ENCODE data around the gene PDCD1LG2. TPM values are rescaled to one million over a fixed set of nuclear protein-coding genes. Genes with fewer than 3 reads are reported as not detected.
A peak's percentile ranks its signal among the peaks of the same experiment; 100 is the strongest.

The PDCD1LG2 gene
- total and polyA plus RNA-seq, 9 donors, result 0.51 to 5.0 (median 1.2) TPM

DNA sequence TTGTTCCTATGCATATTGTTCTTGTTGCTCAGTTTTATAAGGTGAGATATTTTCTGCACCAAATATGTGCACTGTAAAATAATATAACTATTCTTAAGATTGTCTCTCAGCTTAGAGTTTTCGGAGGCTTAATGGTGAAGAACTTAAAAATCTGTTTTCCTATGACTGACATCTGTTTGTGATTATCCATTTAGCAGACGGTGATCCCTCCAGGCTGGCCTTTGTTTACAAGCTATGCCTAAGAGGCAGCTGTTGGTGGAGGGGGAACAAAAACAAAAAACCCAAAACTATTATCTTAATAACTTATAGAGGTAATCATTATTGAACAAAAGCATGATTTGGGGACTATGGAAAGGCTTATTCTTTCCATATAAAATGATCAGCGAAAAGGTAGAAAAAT is 658 bp downstream of the PDCD1LG2 start:
- H3K9me3 ChIP-seq, result no peaks in the 10 kb centered on the region
- intact Hi-C loops (cut with DNase I), result loop anchor here in 2 of 4 donors (10.0 kb wide), 2 partner anchors 54 to 56 kb away; partner anchors contain the start of gene CD274 (in 1 of the 2)
- H3K36me3 ChIP-seq, result no peaks in the 10 kb centered on the region
- WGBS, 3 donors, result 63 to 67% (median 63%) methylated on average over 3 of the region's 3 CpGs
- peak overlapping the region; percentile 13 for H3K4me3 ChIP-seq
- no peak for TF ChIP-seq POLR2A (IDR thresholded peaks at IDR 0.05)
- peaks cover 2% of the 10 kb centered on the region for H3K4me1 ChIP-seq (ENCODE audit: insufficient read depth)
- H3K27me3 ChIP-seq, result no peaks in the 10 kb centered on the region
- DNase-seq, result no peak
- H3K27ac ChIP-seq, result no peak overlapping the region

DNA sequence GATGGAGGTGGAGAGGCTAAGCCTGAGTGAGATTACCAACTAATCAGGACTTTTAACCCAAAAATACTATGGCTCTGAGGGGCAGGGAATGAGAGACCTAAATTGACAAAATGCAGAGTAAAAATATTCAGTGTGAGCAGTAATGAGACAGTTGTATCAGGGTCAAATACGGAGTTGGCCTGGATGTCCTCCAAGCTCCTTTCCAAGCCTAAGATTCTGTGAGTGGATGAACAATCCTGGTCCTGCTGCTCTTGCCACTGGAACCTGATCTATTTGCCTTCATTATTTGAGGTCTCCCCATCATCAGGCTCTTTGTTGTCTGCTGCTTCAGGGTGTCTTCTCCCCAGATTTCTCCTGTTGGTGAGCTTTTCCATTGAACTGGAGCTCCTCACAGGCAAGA is 1.1 kb downstream of the PDCD1LG2 start:
- Histone ChIP-seq H3K27ac (no peak overlapping the region), H3K27me3 (no peaks in the 10 kb centered on the region), H3K36me3 (no peaks in the 10 kb centered on the region), H3K4me3 (no peak overlapping the region), H3K9me3 (no peaks in the 10 kb centered on the region), H3K4me1 (ENCODE audit: insufficient read depth) (peaks cover 2% of the 10 kb centered on the region)
- DNase-seq, result no peak
- TF ChIP-seq CTCF (IDR thresholded peaks at IDR 0.05) (no peak), EP300 (IDR thresholded peaks at IDR 0.05) (no peak), POLR2A (IDR thresholded peaks at IDR 0.05) (no peak)
- intact Hi-C loops (cut with DNase I), result loop anchor here in 2 of 4 donors (10.0 kb wide), 2 partner anchors 53 to 57 kb away; partner anchors contain the start of gene CD274 (in 1 of the 2)
- WGBS, 3 donors, result 35 to 56% (median 50%) methylated on average over 1 of the region's 1 CpG

DNA sequence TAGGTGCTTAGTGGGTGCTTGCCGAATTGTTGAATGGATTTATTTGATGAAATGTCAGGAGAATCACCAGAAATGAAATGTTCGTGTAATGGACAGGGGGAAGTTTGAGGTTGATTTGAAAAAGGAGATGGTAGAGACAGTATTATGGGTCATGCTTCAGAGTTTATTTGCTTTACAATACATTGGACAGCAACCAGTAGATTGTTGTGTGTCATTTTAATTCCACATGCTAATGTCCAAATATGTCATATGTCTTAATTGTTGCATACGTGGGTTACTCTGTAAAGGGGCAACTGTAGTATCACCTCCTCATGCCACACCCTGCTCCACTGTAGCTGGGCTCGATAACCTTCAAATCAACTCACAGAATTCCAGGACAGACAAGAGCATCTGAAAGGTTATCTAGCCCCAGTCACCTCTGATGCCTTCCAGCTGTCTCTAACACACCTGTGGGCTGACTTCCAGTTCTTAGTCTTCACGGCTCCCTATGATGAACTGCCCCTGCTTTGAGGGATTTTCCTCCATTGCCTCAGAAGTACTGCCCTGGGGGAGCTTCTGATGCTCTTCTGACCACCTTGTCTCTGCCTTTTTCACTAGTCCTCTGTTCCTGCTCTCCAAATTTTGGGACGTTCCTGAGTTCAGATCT is 1.7 kb downstream of the PDCD1LG2 start:
- Histone ChIP-seq H3K27ac (no peak overlapping the region), H3K9me3 (no peaks in the 10 kb centered on the region), H3K4me3 (no peak overlapping the region), H3K27me3 (no peaks in the 10 kb centered on the region), H3K36me3 (no peaks in the 10 kb centered on the region), H3K4me1 (ENCODE audit: insufficient read depth) (peaks cover 2% of the 10 kb centered on the region)
- intact Hi-C loops (cut with DNase I), result loop anchor here in 2 of 4 donors (10.0 kb wide), 2 partner anchors 53 to 57 kb away; partner anchors contain the start of gene CD274 (in 1 of the 2)
- TF ChIP-seq CTCF (IDR thresholded peaks at IDR 0.05) (no peak), EP300 (IDR thresholded peaks at IDR 0.05) (no peak), POLR2A (IDR thresholded peaks at IDR 0.05) (no peak)
- 87 to 91% (median 88%) methylated on average over 6 of the region's 6 CpGs for WGBS, 3 donors
- no peak for DNase-seq

- no peaks in the 10 kb centered on the region for H3K27me3 ChIP-seq
- H3K36me3 ChIP-seq, result no peaks in the 10 kb centered on the region
- 94 to 96% (median 96%) methylated on average over 2 of the region's 2 CpGs for WGBS, 3 donors
- DNase-seq, result no peak
- H3K4me3 ChIP-seq, result no peak overlapping the region
- TF ChIP-seq EP300 (IDR thresholded peaks at IDR 0.05) (no peak), CTCF (IDR thresholded peaks at IDR 0.05) (no peak), POLR2A (IDR thresholded peaks at IDR 0.05) (no peak)
- no peaks in the 10 kb centered on the region for H3K9me3 ChIP-seq
- peaks cover 2% of the 10 kb centered on the region for H3K4me1 ChIP-seq (ENCODE audit: insufficient read depth)
- no peak overlapping the region for H3K27ac ChIP-seq
- intact Hi-C loops (cut with DNase I), result loop anchor here in 2 of 4 donors (10.0 kb wide), 2 partner anchors 52 to 58 kb away; partner anchors contain the start of gene CD274 (in 1 of the 2)
Observed at GRCh38 chr9:5512658-5513452, 2.5 kb downstream of the PDCD1LG2 start.

All from ovary (tissue), 9 donors.